B cell (primary cell): Measurements from ENCODE around the gene CTIF. TPM values are rescaled to one million over a fixed set of nuclear protein-coding genes. Genes with fewer than 3 reads are reported as not detected.

ENCODE experiments used
- ATAC-seq: fragments of 200-7000 bp; cut with Tn5 transposase; one replicate; pipeline ENCODE4 v1.10.0; 2021; ENCODE audit warnings: low read depth, mild to moderate bottlenecking, moderate number of reproducible peaks, moderate library complexity
- CTCF ChIA-PET: fragments of 350-600 bp; sonication (Branson Sonifier 250); formaldehyde crosslinking; loops from one replicate; lab custom pipeline; 2021; ENCODE audit warnings: antibody characterized with exemption, inconsistent platforms; lab: Charles Lee
- POLR2A ChIA-PET: fragments of 350-600 bp; sonication (Branson Sonifier 250); formaldehyde crosslinking; loops from one replicate; lab custom pipeline; 2021; ENCODE audit warnings: antibody characterized with exemption; lab: Charles Lee
- DNase-seq: peaks from one replicate; pipeline ENCODE4 v3.0.0; 2013
- H2AFZ ChIP-seq: 2 replicates; pipeline ENCODE4 v1.6.1; 2012; ENCODE audit warnings: mild to moderate bottlenecking, low read depth, low read length; ENCODE audit not compliant: insufficient read depth, poor library complexity, severe bottlenecking
- H3K27ac ChIP-seq, 2 donors: 1 replicate in 1 of 2; 2 replicates in 1 of 2; pipeline ENCODE4 v1.5.1; 2012 to 2013; ENCODE audit warnings: low read length in 2 of 2, mild to moderate bottlenecking in 2 of 2, moderate library complexity in 1 of 2
- H3K27me3 ChIP-seq, 4 experiments: fragments of 200-600 bp in 1 of 4; sonication (generic) in 1 of 4; replicated peaks in 1 of 4; 1 replicate in 2 of 4; 2 replicates in 2 of 4; pipeline versions ENCODE4 v1.6.1 to v1.7.0; 2013 to 2016; ENCODE audit warnings: low read length in 3 of 4, mild to moderate bottlenecking in 2 of 4, mixed read lengths in 1 of 4, moderate library complexity in 1 of 4; ENCODE audit not compliant: insufficient read depth in 4 of 4, control insufficient read depth in 3 of 4; ENCODE audit errors: control extremely low read depth in 1 of 4
- H3K36me3 ChIP-seq, 2 experiments: replicated peaks in 1 of 2; 1 replicate in 1 of 2; 2 replicates in 1 of 2; pipeline versions ENCODE4 v1.6.1 to v1.7.1; 2013; ENCODE audit warnings: low read length in 1 of 2; ENCODE audit not compliant: insufficient read depth in 2 of 2, control insufficient read depth in 1 of 2; ENCODE audit errors: control extremely low read depth in 1 of 2, extremely low read depth in 1 of 2
- H3K4me1 ChIP-seq, 2 donors: fragments of 200-600 bp in 1 of 2; sonication (generic) in 1 of 2; 1 replicate in 1 of 2; 2 replicates in 1 of 2; pipeline versions ENCODE4 v1.5.1 to v1.6.1; 2013 to 2017; ENCODE audit warnings: low read length in 2 of 2; ENCODE audit not compliant: control insufficient read depth in 2 of 2, insufficient read depth in 2 of 2
- H3K4me2 ChIP-seq: replicated peaks from 2 replicates; pipeline ENCODE3; 2012; ENCODE audit warnings: mild to moderate bottlenecking, low read depth, low read length; ENCODE audit not compliant: poor library complexity, severe bottlenecking
- H3K4me3 ChIP-seq, 5 experiments: fragments of 200-600 bp in 1 of 5; sonication (generic) in 1 of 5; 1 replicate in 3 of 5; 2 replicates in 2 of 5; pipeline versions ENCODE4 v1.5.1 to v1.7.0; 2011 to 2016; ENCODE audit warnings: low read length in 4 of 5, mild to moderate bottlenecking in 4 of 5, low read depth in 2 of 5, control low read depth in 1 of 5, moderate library complexity in 1 of 5; ENCODE audit not compliant: insufficient read depth in 1 of 5; ENCODE audit errors: control extremely low read depth in 1 of 5, extremely low read depth in 1 of 5
- H3K79me2 ChIP-seq: fragments of 200-600 bp; sonication (generic); one replicate; pipeline ENCODE4 v1.6.0; 2016; ENCODE audit warnings: low read length; ENCODE audit not compliant: control insufficient read depth, insufficient read depth
- H3K9ac ChIP-seq: fragments of 200-600 bp; sonication (generic); 2 replicates; pipeline ENCODE4 v1.6.1; 2017; ENCODE audit warnings: mild to moderate bottlenecking, low read length, moderate library complexity
- H3K9me3 ChIP-seq, 3 donors: one replicate each; pipeline versions ENCODE4 v1.6.1 to v1.7.1; 2013; ENCODE audit warnings: low read length in 2 of 3; ENCODE audit not compliant: control insufficient read depth in 2 of 3, insufficient read depth in 1 of 3; ENCODE audit errors: control extremely low read depth in 1 of 3
- H4K20me1 ChIP-seq: 2 replicates; pipeline ENCODE4 v1.6.0; 2012; ENCODE audit warnings: mild to moderate bottlenecking, low read length; ENCODE audit not compliant: insufficient read depth, control insufficient read depth, poor library complexity, severe bottlenecking
- H3K27ac Mint-ChIP-seq: one replicate; pipeline ENCODE4 v1.8.0; 2021; ENCODE audit warnings: mixed read lengths
- H3K27me3 Mint-ChIP-seq: one replicate; pipeline ENCODE4 v1.8.0; 2021; ENCODE audit warnings: mixed read lengths
- H3K4me1 Mint-ChIP-seq: one replicate; pipeline ENCODE4 v1.8.0; 2021; ENCODE audit warnings: mixed read lengths
- H3K4me3 Mint-ChIP-seq: one replicate; pipeline ENCODE4 v1.8.0; 2021; ENCODE audit warnings: mixed read lengths
- H3K9me3 Mint-ChIP-seq: one replicate; pipeline ENCODE4 v1.8.0; 2022; ENCODE audit warnings: mixed read lengths; ENCODE audit not compliant: insufficient read depth
- CTCF ChIP-seq: fragments of 200-600 bp; IDR thresholded peaks from one replicate; pipeline ENCODE4 v1.8.0; 2022; ENCODE audit warnings: antibody characterized with exemption, mild to moderate bottlenecking
- EZH2 ChIP-seq: IDR thresholded peaks from 2 replicates; pipeline ENCODE4 v1.6.1; 2012; ENCODE audit warnings: borderline replicate concordance, low read depth, mild to moderate bottlenecking, moderate library complexity, low read length; ENCODE audit not compliant: insufficient read depth, poor library complexity, severe bottlenecking
- WGBS: methylation state at CpG from one replicate; pipeline ENCODE4 v1.1.5; 2013; ENCODE audit warnings: missing lambda C conversion rate; ENCODE audit not compliant: insufficient coverage; 5-methylcytosine and 5-hydroxymethylcytosine counted together
- intact Hi-C: fragments of 100-400 bp; cut with micrococcal nuclease; formaldehyde crosslinking; loops from one replicate; pipeline ENCODE4 v1.10.0; 2022
- polyA plus RNA-seq: library from polyadenylated mRNA; depleted of rRNA; stranded (reverse); fragments of >200 nt; gene quantifications from 2 replicates; pipeline ENCODE4 v1.2.3, GENCODE V29; 2012
- total RNA-seq, 2 donors: library from RNA; stranded (reverse); fragments of 120-200 nt in 1 of 2; gene quantifications; 1 replicate in 1 of 2; 2 replicates in 1 of 2; pipeline versions ENCODE4 v1.2.3 to v1.2.4, GENCODE V29; 2013 to 2022

The CTIF gene
- total and polyA plus RNA-seq, 2 donors (not counting 1 experiment from before 2014, with no cell fraction given) = 3.6 to 16.2 TPM

GRCh38 chr18:48727681-48728080 lies 188.8 kb downstream of the CTIF start:
- Histone ChIP-seq H3K9me3 (no peaks in the 10 kb centered on the region), H3K27me3 (no peaks in the 10 kb centered on the region), H3K4me2 (no peak overlapping the region), H3K4me3 (no peak overlapping the region), H4K20me1 (no peaks in the 10 kb centered on the region), H2AFZ (no peak overlapping the region), H3K36me3 (no peaks in the 10 kb centered on the region), H3K9ac (no peak overlapping the region), H3K27ac (no peak overlapping the region), H3K4me1 (no peaks in the 10 kb centered on the region), H3K79me2 (no peaks in the 10 kb centered on the region)
- Mint-ChIP-seq H3K27me3 (no peaks in the 10 kb centered on the region), H3K4me3 (no peak overlapping the region), H3K9me3 (no peaks in the 10 kb centered on the region), H3K4me1 (no peaks in the 10 kb centered on the region), H3K27ac (no peak overlapping the region)
- TF ChIP-seq CTCF (no peak), EZH2 (no peak)
- intact Hi-C loops = no loop called here
- CTCF ChIA-PET = interaction anchor here (0.6 kb wide), 1 partner anchor 381 kb away, joined by 3 read pairs; no protein-coding TSS in a partner anchor
- ATAC-seq (no peak), DNase-seq (no peak)
- POLR2A ChIA-PET = no interaction called here
- WGBS = 100% methylated on average over 2 of the region's 2 CpGs

GRCh38 chr18:48728204-48728833 lies 189.5 kb downstream of the CTIF start:
- ChIA-PET CTCF (interaction anchor here (0.6 kb wide), 1 partner anchor 380 kb away, joined by 3 read pairs; no protein-coding TSS in a partner anchor), POLR2A (interaction anchor here (0.7 kb wide), 1 partner anchor 261 kb away, joined by 3 read pairs; no protein-coding TSS in a partner anchor)
- ATAC-seq (no peak), DNase-seq (no peak)
- intact Hi-C loops = no loop called here
- Histone ChIP-seq H3K79me2 (no peaks in the 10 kb centered on the region), H3K27ac (no peak overlapping the region), H3K4me1 (no peaks in the 10 kb centered on the region), H3K27me3 (no peaks in the 10 kb centered on the region), H3K4me2 (no peak overlapping the region), H3K4me3 (no peak overlapping the region), H3K9ac (no peak overlapping the region), H3K36me3 (no peaks in the 10 kb centered on the region), H3K9me3 (no peaks in the 10 kb centered on the region), H2AFZ (no peak overlapping the region), H4K20me1 (no peaks in the 10 kb centered on the region)
- Mint-ChIP-seq H3K9me3 (no peaks in the 10 kb centered on the region), H3K4me3 (no peak overlapping the region), H3K27me3 (no peaks in the 10 kb centered on the region), H3K27ac (no peak overlapping the region), H3K4me1 (peaks cover 1% of the 10 kb centered on the region)
- TF ChIP-seq CTCF (no peak), EZH2 (no peak)
- 84% methylated on average over 4 of the region's 6 CpGs for WGBS
